C4-2B (cell line): Measurements from ENCODE around the gene RBM47.

Experiments used
- ZFX ChIP-seq: fragments of 450-650 bp; IDR thresholded peaks from 2 replicates; pipeline ENCODE4 v1.6.1; 2017
- TF ChIP-seq, protein P1 (sequence below): fragments of 450-650 bp; conservative IDR thresholded peaks from 2 replicates; pipeline ENCODE4 v1.5.1; 2017; ENCODE audit warnings: mild to moderate bottlenecking

DNA sequence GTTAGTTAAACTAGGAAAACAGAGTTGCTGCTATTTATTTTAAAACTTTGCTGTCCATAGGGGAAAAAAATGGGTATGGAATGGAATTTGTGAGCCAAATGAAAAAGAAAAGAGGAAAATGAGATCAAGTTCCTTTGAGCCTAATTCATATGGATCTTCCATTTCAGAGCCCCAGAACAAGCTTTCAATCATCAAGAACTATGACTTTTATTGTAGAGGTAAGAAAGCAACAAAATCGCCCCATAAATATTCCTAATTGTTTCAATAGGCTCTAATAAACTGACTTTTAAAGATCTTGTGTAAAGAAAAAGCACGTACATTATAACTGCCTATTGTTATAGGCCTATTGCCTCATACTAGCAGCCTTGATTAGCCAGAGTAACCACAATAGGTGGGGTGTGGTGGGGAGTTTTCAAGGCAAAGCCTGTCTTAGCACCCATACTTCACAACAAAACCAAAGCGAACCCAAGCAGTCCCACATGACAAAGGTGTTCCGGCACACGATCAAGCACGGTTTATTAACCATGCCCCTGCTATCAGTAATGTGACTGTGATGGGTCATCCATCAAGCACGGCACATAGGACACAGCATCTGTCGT is 44.4 kb downstream of the RBM47 start:
- TF ChIP-seq, protein P1, sequence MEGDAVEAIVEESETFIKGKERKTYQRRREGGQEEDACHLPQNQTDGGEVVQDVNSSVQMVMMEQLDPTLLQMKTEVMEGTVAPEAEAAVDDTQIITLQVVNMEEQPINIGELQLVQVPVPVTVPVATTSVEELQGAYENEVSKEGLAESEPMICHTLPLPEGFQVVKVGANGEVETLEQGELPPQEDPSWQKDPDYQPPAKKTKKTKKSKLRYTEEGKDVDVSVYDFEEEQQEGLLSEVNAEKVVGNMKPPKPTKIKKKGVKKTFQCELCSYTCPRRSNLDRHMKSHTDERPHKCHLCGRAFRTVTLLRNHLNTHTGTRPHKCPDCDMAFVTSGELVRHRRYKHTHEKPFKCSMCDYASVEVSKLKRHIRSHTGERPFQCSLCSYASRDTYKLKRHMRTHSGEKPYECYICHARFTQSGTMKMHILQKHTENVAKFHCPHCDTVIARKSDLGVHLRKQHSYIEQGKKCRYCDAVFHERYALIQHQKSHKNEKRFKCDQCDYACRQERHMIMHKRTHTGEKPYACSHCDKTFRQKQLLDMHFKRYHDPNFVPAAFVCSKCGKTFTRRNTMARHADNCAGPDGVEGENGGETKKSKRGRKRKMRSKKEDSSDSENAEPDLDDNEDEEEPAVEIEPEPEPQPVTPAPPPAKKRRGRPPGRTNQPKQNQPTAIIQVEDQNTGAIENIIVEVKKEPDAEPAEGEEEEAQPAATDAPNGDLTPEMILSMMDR, result no peak
- no peak for TF ChIP-seq ZFX
